Adrenal gland (tissue), 5 donors: ENCODE measurements around the gene ZNF705A.

Experiments
- CTCF ChIP-seq, 6 experiments: fragments of 450-650 bp in 4 of 6; fragments of 200-600 bp in 2 of 6; sonication (generic) in 1 of 6; IDR thresholded peaks; 1 replicate in 5 of 6; 2 replicates in 1 of 6; pipeline versions ENCODE4 v1.5.1 to v1.8.0; 2016 to 2021; ENCODE audit warnings: antibody characterized with exemption in 6 of 6, mild to moderate bottlenecking in 2 of 6, moderate library complexity in 1 of 6
- POLR2A ChIP-seq, 2 donors: fragments of 450-650 bp; IDR thresholded peaks; one replicate each; pipeline ENCODE4 v1.6.1; 2017; ENCODE audit warnings: antibody characterized with exemption in 2 of 2, mild to moderate bottlenecking in 2 of 2, moderate library complexity in 1 of 2
- donor health status: DM: no; HTN: no; CAD: no.

GRCh38 chr12:8127138-8127537 is 29.7 kb upstream of the ZNF705A start:
- no peak for TF ChIP-seq CTCF (IDR thresholded peaks at IDR 0.05)
- TF ChIP-seq POLR2A (IDR thresholded peaks at IDR 0.05), result no peak
